HG02610 (cell line): ENCODE data around the gene COMMD10.
A peak's percentile ranks its signal among the peaks of the same experiment; 100 is the strongest.
"Not testable (repeated sequence)": the region's sequence is repeated elsewhere in the genome, so short reads cannot be mapped to it uniquely, and the experiment has no call there.

Experiments
- ATAC-seq: cut with Tn5 transposase; IDR thresholded peaks from one replicate; pipeline ENCODE4 v1.9.1; 2021; ENCODE audit warnings: mild to moderate bottlenecking, moderate library complexity; ENCODE audit not compliant: unreplicated experiment

COMMD10 gene

DNA sequence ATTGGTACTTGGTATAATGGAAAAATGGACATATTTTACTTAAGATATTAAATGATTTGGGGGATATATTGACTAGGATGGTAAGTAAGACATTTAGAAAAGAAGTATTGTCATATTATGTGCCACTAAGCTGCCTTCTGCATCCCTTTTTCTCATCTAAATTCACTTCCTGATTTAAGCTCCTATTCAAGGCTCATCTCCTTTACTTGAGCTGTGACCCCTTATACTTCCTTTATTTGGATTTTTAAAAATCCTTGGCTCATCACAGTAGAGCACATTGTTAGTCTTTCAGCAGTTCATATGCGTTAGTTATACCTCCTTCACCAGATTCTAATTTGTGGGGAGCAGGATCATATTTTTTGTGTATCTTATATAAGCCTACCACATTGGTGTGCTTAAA, 6.6 kb downstream of the COMMD10 start:
- no peak for ATAC-seq

DNA sequence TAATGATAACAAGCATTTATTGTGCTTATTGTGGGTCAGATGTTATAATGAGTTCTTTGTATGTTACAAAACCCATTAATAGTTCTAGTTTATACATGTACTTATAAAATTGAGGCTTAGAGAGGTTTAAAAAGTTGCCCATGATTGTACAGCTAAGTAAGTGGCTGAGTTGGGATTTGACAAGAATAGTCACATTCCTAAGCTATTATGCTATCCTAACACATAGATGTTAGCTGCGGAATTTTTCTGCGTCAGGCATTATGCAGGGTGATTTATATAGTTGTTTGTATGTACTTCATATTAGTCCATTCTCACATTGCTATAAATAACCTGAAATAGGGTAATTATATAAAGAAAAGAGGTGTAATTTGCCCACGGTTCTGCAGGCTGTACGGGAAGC, 12.5 kb downstream of the COMMD10 start:
- no peak for ATAC-seq

DNA sequence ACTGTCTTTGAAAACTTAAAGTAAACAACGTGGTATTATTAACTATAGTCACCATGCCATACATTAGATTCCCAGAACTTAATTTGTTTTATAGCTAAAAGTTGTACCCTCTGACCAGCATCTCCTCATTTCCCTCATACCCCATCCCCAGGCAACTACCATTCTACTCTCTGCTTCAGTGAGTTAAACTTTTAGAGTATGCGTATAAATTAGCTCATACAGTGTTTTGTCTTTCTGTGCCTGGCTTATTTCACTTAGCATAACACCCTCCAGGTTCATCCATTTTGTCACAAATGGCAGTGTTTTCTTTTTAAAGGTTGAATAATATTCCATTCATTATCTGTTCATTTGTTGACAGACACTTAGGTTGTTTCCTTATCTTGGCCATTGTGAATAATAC, 14.2 kb downstream of the COMMD10 start:
- no peak for ATAC-seq

DNA sequence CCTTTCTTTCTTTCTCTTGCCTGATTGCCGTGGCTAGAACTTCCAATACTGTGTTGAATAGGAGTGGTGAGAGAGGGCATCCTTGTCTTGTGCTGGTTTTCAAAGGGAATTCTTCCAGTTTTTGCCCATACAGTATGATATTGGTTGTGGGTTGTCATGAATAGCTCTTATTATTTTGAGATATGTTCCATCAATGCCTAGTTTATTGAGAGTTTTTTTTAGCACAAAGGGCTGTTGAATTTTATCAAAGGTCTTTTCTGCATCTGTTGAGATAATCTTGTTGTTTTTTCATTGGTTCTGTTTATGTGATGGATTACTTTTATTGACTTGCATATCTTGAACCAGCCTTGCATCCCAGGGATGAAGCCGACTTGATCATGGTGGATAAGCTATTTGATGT, 20.1 kb downstream of the COMMD10 start:
- not testable (repeated sequence) for ATAC-seq

DNA sequence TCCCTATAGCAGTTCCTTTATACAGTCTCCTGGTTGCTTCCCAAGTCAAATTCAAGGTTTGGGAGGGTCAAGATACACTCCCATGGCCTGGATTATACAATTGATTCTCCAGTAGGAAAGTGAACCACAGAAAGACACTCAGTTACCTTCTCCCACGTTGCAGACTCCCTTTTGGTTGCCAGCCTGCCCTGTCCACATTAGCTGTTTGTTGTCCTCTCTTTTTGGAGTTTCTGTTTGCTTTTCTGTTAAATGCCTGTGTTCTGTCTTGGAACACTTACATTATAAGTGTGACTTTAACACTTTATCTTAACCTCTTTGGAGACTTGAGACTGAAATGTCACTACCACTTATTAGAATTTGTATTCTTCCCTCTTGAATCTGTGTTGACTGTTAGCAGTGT, 30.3 kb downstream of the COMMD10 start:
- ATAC-seq, result no peak

DNA sequence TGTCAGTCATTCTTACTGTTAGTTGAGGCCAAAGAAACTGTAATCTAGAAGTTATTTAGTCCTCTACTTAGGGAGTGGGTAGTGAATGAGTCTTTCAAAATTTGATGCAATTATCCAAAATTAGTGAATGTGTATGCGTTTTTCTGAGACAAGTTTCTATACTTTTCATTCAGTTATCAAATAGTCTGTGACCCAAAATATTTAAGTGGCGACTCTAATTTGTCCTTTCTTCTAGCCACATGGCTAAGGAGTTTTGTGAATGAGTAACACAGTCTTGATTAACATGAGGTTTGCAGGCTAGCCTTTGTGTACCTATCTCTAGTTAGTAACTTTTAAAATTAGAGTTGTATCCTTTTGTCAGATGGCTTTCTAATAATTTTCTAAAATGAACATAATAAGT, 45.6 kb downstream of the COMMD10 start:
- ATAC-seq, result no peak

DNA sequence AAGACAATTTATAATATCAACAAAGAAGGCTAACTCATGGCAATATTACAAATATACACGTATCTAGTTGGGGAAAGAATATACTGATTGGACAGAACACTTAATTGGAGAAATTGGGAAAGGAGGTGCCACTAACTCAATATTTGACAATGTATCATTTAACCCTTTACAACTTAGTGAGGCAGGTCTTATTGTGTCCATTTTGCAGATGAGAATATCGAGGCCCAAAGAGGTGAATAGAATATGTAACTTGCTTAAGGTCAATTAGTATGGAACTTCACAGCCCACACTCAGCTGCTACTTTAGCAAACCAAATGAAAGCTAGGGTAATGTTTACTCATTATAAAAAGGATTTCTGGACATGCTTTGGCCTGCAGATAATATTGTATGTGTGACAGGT, 46.2 kb downstream of the COMMD10 start:
- ATAC-seq, result no peak

DNA sequence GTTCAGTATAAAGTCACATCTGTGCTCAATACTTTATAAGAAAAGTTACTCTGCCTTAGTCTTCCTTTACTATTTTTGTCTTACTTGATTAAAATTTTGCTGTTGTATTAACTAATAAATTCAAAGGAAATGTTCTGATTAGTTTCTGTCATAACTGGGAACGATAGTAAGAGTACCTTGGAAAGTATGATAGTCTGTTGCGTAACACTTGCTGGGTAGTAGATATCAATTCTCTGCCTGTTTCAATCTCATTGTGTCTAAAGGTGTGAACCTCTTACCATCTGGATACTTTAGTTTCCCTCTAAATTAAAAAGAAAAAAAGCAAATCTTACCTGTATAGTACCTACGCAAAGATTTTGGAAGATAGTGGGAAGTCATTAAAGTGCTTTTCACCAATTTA, 48.5 kb downstream of the COMMD10 start:
- ATAC-seq, result no peak

DNA sequence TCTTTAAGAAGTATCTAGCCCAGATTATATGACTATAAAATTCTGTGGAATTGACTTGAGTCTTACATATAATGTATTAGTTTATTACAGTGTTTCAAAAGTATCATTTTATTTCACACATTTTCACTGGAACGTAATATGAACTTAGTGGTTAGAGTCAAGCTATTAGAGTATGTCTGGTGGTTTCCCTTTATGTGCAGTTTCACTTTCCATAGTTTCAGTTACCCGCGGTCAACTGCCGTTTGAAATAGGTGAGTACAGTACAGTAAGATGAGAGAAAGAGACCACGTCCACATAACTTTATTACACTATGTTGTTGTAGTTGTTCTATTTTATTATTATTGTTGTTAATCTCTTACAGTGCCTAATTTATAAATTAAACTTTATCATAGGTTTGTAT, 50.5 kb downstream of the COMMD10 start:
- peak; percentile 100 for ATAC-seq

DNA sequence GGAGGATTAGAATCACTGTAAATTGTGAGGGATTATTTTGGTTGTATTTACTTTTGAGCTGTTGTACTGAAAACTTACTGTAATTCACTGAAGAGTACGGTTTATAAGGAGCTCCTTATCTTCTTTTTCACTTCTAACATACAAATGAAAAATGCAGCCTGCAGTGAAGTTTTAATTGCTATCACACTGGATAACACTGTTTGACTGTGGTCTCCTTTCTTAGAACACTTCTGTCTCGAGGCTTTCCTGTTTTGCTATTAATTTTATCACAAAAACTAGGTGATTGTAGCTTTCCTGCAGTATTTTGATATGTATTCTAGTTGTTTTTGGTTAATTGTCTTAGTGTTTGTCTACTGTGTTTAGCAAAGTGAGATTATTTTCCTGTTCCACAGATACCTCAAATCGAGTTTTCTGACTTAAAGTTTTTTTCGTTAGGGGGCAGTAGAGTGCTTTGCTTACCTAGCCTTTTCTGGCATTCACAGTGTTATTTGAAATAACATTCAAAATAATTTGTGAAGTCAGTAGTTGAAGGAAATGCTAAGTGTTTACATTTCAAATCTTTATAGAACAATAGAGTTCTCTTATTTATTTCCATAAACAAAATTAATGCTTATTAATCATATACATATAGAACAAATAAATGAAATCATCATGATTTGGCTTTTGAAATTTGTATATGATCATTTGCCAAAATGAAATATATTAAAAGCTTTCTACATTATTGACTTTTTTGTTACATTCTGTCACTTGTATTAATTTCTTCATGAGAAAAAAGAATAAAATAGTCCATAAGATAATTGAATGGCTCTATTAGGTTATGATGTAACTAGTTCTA, 52.9 kb downstream of the COMMD10 start:
- no peak for ATAC-seq

DNA sequence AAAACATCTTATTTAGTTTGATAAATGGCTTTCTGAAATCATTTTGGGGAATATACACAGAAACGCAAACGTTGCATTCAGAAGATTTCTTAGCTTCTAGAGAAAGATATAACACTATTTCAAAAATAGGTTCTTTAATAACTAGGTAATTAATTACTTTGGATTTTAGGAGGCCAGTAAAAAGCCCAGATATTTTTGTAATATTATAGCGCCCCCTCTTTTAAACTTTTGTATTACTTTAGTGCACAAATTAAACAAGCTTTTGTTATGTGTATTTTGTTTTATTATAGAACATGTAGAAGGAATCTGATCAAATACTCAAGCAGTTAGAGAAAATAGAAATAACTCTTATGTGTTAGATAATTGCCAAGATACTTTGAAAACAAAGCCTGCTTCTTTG, 57.7 kb downstream of the COMMD10 start:
- ATAC-seq, result no peak

DNA sequence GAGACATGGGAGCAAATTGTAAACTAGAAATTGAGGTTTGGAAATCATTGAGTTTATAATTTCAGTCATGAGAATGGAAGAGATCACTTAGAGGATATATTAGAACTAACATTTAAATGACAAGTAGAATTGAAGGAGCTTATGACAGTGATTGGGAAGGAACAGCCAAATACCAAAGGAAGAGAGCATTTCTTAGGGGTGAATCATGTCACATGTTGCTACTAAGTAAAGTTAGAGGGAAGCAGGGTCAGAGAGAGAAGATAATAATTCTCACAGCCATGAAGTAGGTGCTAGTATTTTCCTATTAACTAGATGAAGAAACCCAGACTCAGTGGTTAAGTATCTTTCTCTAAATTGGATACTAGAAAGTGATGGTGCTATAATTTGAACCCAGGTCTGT, 59.3 kb downstream of the COMMD10 start:
- ATAC-seq, result no peak

DNA sequence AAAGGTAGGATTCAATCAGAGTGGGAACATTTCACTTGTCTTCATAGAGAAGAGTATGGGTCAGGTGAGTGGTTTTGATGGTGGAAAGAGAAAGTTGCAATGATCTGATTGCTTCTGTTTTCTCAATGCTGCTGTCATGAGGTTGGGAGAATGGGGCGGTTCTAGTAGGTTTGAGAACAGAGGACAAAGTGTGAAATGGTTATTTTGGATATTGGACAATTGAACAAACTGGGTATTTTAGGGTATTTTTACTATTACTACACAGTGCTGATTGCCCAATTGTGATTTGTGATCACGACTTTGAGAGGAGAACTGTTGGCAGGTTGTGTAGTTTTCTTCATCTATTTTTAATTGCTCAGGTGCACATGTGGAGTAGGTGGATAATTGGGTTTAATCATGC, 60.2 kb downstream of the COMMD10 start:
- no peak for ATAC-seq

DNA sequence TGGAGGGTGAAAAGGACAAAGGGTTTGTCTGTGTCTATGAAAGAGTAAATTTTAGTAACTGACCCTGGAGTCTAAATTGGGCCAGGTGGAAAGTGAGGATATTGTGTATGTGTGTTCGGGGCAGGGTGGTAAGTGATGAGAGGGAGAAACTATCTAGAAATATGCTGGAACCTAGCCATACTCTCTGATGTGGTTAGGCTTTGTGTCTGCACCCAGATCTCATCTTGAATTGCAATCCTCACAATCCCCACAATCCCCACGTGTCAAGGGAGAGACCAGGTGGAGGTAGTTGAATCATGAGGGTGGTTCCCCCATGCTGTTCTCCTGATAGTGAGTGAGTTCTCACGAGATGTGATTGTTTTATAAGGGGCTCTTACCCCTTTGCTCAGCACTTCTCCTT, 60.6 kb downstream of the COMMD10 start:
- ATAC-seq, result no peak

DNA sequence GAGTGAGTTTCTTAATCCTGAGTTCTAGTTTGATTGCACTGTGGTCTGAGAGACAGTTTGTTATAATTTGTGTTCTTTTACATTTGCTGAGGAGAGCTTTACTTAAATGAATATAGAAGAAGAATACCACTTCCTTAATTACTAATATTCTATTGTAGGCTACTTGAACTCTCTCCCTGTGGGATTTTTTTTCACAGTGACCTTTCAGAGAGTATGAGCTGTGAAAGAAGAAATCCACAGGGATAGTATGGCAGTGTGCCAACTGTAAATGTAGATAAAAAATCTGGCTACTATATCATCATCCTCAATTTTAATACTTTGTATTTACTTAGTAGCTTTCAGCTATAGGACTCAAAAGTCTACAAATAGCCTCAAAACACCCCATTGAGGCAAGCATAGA, 67.3 kb downstream of the COMMD10 start:
- no peak for ATAC-seq

DNA sequence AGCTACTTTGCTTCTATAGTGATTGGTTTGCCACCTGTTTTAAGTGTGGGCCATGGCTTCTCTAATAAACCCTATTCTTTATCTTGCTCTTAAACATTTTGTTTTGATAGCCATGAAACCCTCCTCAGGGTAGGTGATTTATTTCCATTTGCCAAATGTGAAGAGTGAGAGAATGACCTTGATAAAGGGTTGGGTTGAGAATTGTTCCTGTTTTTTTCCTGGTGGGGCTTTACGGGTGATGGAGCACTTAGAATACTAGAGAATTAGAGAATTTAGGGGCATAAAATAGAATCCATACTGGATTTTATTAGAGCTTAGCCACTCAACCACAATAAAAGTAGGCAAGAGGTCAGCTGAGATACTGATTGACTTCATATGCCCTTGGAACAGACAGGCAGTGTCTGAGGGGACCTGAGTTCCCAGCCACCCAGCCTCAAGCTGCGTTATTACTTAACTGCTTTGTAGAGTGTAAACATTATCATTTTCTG, 68.9 kb downstream of the COMMD10 start:
- no peak for ATAC-seq

DNA sequence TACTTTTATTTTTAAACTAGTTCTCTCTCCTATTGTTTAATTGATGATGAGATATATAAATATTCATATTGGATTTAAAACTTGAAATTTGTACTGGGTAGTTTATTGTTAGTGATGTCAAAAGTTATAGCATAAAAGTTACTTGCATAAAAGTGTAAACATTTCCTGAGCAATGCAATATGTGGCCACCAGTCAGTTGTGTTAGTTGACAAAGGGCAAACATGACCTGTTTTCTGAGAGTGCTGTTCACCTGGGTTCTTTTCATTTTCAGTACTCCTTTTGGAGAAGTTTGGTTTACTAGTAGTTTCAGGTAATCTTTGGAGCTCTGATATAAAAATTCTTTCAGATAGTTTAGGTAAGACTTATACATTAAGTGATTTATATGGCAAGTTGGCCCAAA, 69.4 kb downstream of the COMMD10 start:
- no peak for ATAC-seq

DNA sequence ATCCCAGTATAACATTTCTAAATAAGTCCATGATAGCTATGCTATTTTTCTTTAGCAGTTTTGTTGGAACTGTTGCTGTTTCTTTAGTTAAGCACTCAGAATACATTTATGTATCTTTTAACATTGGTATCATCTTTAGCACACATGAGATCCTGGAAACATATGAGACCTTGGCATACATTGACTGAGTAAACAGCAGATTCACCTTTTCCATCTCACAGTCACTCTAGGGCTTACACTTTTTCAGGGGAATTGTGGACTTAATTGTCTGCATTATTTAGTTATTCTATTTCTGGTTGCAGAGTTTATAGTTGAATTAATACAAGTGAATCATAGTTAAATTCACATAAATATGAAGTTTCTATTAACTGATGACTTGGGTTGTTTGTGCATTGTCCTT, 70.1 kb downstream of the COMMD10 start:
- no peak for ATAC-seq

DNA sequence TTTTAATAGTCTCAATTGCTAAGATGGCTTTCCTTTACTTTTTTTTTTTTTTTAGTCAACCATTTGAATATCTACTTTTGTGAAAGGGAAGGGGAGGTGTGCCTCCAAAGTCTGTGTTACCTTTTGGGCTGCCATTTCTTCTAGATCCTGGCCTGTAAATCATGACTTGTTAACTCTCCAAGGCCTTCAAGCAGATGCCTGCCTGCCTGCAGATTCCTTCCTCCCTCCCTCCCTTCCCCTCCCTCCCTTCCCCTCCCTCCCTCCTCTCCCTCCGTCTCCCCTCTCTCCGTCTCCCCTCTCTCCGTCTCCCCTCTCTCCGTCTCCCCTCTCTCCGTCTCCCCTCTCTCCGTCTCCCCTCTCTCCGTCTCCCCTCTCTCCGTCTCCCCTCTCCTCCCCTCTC, 73.1 kb downstream of the COMMD10 start:
- no peak for ATAC-seq

DNA sequence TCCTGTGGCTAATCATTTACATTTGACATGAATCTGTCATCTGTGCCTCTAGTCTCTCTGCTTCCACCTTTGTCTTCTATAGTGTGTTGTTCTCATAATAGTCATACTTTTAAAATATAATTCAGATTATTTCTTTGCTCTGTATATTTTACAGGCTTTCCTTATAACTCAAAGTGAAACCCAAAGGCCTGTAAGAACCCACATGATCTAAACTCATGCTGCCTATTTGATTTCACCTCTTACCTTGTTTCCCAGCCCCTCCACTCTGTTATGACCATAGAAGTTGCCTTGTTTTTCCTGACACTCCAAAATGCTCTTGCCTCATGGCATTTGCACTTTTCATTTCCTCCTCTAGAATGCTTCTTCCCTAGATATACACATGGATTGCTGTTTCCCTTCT, 74.2 kb downstream of the COMMD10 start:
- no peak for ATAC-seq

DNA sequence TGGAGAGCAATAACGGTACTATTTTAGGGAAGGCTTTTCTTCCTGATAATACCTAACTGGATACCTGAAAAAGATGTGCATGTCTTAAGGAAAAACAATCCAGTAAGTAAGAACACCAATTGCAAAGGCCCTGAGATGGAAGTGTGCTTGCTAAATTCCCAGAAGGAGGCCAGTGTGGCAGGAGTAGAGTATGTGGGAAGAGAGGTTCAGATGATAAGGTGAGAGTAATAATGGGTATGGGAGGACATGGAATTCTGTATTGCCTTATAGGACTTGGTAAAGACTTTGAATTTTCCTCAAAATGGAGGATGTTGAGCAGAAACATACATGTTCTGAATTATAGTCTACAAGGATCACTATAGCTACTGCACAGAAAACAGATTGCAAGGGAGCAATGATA, 89.3 kb downstream of the COMMD10 start:
- no peak for ATAC-seq

DNA sequence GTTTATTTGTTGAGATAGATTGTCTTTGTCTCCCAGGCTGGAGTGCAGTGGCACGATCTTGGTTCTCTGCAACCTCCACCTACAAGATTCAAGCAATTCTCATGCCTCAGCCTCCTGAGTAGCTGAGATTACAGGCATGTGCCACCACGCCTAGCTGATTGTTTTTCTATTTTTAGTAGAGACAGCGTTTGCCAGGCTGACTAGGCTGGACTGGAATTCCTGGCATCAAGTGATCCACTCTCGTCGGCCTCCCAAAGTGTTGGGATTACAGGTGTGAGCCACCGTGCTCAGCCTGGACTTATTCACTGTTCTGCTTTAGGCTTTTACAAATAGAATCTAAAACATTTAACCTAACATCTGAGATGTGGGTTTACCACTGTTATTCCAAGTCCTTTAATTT, 91.3 kb downstream of the COMMD10 start:
- no peak for ATAC-seq

DNA sequence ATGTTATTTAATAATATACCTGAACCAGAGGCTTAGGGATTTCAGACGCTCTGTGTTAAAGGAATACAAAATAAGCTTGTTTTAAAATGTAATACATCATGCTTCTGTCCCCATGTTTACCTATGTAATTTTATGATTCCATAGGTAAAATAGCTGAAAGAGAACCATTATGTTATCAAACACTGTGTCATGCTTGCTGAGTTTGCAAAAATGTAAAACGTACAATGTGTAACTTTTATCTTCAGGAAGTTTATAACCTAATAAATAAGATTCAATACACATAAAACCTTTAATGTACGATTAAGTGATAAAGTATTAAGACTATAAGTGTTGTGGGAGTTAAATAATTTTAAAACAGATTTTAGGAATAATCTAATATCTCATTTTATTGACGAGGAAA, 94.1 kb downstream of the COMMD10 start:
- ATAC-seq, result no peak
